NB4 (cell line): Measurements from ENCODE around the gene CFL1.

ENCODE experiments used
- CTCF ChIP-seq: IDR thresholded peaks from one replicate; pipeline ENCODE4 v1.5.1; 2012; ENCODE audit warnings: low read depth, low read length
- POLR2A ChIP-seq: IDR thresholded peaks from 2 replicates; pipeline ENCODE4 v1.6.1; 2011; ENCODE audit warnings: mild to moderate bottlenecking; ENCODE audit not compliant: insufficient read length; ENCODE audit errors: extremely low read depth

GRCh38 chr11:65852508-65853245 lies 5.3 kb downstream of the CFL1 start:
- no peak for TF ChIP-seq CTCF
- TF ChIP-seq POLR2A = no peak
